Femur (tissue), 1 donor: ENCODE data around the gene MRAP.
"Not testable (repeated sequence)": the region's sequence is repeated elsewhere in the genome, so short reads cannot be mapped to it uniquely, and the experiment has no call there.

Experiments used
- DNase-seq: peaks from one replicate; pipeline ENCODE4 v3.0.0-alpha.2; 2017

Gene MRAP

DNA sequence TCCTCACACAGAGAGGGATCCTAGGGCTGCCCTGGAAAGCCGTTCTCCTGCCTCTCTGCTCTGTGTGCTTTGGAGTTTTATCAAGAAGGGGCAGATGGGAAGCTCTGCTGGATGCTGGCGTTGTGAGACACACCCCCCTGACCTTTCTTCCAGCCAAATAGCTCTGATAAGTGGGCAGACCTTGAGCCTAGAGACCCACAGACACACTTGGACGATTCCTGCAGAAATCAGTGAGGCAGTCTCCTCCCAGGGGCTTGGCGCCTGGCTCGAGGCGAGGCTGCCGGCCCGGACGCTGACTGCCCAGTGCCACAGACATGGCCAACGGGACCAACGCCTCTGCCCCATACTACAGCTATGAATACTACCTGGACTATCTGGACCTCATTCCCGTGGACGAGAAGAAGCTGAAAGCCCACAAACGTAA lies at the start of gene MRAP:
Gene MRAP (plus strand): TSS at position 198 of the 424 bp plus-strand sequence. CDS start 117 bp downstream, at position 315.
- no peak for DNase-seq

- no peak for DNase-seq
Observed at GRCh38 chr21:32249511-32250280, 49.0 kb upstream of the MRAP start.

GRCh38 chr21:32252136-32252535 lies 46.5 kb upstream of the MRAP start:
- DNase-seq, result no peak

DNA sequence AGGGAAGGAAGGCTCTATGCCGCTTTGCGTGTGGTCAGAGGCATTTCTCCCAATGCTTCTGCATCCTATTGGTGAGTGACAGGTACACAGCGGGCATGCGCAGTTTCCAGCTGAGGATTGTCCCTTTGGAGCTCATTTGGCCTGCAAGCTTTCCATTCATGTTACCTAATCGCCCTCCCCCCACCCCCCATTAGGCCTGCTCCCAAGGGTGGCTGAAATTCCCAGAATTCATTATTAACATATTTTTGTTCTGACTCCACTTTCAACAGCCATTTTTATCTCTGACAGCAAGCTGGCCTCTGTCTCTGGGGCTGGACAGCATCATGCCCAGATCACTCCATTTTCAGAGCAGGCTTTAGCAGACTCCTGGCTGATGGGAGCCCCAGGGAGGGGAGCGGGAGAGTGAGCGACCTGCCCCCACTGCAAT lies 45.4 kb upstream of the MRAP start:
- DNase-seq, result no peak

DNA sequence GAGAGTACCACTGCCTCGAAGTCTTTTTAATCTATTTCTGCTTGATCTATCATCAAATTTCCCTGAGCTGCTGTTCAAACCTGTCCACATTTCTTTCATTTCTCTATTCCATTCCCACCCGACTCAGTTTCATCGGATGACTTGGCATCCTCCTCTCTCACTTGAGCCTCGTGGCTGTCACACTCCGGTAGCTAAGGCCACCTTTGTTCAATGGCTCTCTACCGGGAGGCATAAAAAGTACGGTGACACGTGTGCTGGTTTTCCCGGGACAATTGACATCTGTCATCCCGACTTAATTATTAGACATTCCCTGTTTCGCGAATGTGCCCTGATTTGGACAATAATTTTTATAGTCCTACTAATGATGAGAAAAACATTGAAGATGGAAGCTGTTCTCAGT lies 42.4 kb upstream of the MRAP start:
- no peak for DNase-seq

DNA sequence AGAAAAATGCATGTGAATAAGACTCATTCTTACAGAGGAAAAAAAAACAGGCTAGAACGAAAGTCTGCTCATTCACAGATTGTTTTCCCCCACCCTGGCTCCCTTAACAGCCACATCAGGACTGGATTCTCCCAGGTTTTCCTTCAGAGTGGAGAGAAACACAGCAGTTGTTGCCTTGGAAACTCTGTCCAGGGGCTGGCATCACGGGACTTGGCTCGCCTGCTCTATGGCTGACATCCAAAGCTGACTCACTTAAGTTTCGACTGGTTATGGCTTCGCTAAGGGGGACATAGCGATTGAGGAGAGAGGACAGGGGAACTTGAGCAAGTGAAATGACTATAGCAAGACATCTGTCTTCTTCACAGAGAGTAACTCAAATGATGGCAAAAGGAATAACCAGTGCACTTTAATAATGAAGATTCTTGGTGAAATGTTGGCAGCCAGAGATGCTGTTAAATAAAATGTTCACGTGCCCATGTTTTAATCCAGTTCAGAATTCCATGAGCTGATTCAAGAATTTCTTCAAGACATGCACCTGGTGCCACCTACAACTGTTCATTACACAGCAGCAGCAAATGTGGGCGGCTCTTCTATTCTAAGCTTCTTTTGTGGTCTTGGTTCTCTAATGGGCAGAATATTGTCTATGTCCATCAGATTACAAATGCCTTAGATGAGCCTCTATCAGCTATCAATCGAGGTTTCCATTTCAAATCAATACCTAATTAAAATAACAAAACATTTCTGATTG lies 41.6 kb upstream of the MRAP start:
- peak; percentile 94 for DNase-seq

DNA sequence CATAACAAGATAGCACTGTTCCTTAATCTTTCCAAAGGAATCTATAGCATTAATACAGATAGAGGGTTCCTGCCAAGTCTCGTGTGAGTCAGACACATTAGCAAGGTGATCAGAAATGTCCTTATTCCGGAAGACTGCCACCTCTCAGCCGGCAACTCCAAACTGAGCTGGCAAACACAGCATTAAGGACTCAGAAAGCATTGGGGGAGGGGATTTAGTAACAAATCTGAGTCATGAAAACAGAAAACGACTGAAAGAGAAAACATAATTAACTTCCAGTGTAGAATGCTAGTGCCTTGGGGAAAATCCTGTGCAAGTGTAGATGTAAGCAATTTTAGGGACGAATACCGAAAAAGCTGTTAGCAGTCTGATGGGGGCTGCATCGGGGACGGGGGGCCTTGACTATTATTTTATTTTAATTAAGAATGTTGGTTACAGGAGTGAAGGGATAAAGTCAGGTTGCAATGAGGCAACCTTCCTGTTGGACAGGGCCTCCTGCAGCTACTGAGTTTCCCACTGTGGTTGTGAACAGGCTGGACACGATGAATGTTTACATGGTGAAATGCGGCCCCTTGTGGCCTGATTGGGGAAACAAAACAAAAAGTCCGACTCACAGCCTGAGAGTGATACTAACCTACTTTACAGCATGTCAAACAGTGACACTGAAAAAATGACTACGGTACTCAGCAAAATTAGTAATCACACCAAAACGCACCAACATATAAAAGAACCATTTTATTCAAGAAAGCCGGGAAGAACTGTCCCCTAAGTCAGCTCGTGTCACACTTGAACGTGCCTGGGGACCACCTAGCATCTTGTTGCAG lies 40.5 kb upstream of the MRAP start:
- DNase-seq, result peak; percentile 87

GRCh38 chr21:32258786-32259048 lies 39.9 kb upstream of the MRAP start:
- not testable (repeated sequence) for DNase-seq

- DNase-seq, result no peak
Observed at GRCh38 chr21:32260130-32260529, 38.5 kb upstream of the MRAP start.

GRCh38 chr21:32261929-32262328 lies 36.7 kb upstream of the MRAP start:
- DNase-seq, result no peak

DNA sequence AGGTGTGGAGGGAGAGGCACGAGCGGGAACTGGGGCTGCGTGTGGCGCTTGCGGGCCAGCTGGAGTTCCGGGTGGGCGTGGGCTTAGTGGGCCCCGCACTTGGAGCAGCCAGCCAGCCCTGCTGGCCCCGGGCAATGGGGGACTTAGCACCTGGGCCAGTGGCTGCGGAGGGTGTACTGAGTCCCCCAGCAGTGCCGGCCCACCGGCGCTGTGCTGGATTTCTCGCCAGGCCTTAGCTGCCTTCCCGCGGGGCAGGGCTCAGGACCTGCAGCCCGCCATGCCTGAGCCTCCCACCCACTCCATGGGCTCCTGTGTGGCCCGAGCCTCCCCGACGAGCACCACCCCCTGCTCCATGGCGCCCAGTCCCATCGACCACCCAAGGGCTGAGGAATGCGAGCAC lies 33.3 kb upstream of the MRAP start:
- not testable (repeated sequence) for DNase-seq

DNA sequence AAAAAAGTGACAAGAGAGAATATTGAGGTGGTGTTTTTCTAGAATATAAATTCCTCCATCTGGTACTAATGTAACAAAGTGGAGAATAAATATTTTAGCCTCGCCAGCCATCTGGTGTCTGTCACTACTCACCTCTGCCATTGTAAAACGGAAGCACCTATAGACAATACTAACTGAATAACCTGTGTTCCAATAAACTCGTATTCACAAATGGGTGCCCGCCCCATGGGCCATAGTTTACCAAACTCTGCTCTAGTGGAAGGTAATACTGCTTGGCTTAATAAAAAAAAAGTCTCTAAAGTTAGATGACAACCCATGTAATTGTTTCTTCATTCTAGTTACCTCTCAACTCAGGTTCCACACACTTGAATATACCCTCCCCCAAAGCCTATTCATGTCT lies 27.9 kb upstream of the MRAP start:
- DNase-seq, result no peak

GRCh38 chr21:32276671-32277070 lies 22.0 kb upstream of the MRAP start:
- no peak for DNase-seq

DNA sequence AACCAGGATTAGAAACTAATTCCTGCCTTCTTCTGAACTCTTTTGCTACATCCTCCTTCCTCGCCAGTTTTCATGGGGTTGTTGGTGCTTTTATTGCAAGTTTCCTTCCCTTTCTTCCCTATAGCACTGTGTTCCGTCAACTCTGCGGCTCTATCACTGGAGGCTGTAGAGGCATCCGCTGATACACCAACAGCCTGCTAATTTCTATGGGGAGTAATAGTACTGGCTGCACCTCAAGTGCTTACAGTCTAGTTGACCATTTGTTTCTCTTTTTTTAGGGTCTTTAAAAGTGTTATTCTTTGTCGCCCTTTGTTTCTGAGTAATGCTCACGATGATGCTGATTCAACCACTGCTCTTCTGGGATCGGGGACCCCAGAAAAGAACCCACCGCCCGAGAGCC lies 20.6 kb upstream of the MRAP start:
- no peak for DNase-seq

DNA sequence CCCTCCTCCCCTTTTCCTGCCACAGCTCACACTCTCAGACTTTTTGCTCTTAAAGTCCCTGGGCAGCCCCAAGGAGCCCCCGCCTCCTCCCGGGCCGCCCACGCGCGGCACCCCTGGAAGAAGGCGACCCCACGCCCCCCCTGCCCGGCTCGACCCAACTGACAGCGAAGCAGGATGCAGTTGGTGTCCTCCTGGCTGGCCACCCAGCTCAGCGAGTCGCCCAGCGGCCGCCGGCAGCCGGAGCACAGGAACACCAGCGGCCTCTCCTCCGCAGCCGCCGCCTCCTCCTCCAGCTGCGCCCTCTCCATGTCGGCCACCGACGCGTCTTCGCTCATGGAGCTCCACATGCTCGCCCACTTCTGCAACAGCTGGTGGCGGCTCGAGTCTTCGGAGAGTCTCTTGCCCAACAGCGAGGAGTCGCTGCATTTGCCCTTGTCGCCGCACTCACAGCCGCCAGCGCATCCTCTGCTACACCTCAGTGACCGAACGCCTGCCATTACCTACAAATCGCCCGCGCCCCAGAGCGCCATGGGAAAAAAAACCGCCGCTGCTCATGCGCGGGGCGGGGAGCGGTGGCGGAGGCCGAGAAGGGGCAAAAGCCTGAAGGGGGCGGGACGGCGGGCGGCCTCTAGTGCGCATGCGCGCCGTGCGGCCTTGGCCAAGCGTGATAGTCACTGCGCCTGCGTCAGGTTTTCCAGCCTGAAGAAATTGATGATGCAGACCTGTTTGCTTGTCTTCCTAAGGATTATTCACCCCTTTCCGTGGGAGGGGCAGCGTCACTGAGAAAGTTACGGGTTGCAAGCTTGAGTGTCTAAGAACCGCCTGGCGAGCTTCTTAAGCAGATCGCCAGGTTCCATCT lies 19.9 kb upstream of the MRAP start, which contains the start of gene MIS18A:
Gene MIS18A (minus strand): TSS at position 532 of the 859 bp plus-strand sequence. CDS start 35 bp downstream, at position 497.
- DNase-seq, result peak; percentile 98

DNA sequence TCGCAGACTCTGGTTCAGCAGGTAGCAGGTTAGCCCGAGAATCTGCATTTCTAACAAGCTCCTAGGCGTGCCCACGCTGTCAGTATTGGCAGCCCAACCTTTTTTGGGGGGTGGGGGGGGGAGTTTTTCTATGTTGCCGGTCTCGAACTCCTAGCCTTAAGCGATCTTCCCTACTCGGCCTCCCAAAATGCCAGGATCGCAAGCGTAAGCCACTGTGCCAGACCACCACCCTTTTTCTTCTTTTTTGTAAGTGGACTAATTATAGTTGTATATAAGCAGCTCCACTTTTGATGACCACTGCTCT lies 19.3 kb upstream of the MRAP start:
- DNase-seq, result no peak

DNA sequence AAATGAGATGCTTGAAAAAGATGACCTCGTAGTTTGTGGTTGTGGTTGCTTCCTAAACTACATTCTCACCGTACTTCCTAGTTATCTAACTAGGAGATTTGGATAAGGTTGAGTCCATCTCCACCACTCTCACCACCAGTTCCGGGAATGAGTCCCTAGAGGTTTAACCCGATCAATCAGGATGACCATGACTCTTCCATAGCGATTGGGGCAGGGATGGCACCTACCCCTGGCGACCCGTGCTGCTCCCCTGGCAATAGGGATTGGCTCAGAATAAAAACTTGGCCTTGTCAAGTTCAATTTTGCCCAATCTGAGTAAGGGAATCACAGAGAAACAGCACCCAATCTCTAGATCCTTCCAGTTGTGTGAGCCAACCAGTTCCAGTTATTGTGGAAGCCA lies 17.1 kb upstream of the MRAP start:
- no peak for DNase-seq

DNA sequence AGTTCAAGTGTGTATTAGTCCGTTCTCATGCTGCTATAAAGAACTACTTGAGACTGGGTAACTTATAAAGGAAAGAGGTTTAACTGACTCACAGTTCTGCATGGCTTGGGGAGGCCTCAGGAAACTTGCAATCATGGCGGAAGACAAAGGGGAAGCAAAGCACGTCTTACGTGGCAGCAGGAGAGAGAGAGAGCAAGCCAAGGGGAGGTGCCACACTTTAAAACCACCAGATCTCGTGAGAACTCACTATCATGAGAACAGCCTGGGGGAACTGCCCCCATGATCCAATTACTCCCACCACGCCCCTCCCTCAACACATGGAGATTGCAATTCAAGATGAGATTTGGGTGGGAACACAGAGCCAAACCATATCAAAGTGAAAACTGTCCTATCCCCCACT lies 15.7 kb upstream of the MRAP start:
- no peak for DNase-seq

- DNase-seq, result no peak
Observed at GRCh38 chr21:32285476-32285875, 13.2 kb upstream of the MRAP start.

DNA sequence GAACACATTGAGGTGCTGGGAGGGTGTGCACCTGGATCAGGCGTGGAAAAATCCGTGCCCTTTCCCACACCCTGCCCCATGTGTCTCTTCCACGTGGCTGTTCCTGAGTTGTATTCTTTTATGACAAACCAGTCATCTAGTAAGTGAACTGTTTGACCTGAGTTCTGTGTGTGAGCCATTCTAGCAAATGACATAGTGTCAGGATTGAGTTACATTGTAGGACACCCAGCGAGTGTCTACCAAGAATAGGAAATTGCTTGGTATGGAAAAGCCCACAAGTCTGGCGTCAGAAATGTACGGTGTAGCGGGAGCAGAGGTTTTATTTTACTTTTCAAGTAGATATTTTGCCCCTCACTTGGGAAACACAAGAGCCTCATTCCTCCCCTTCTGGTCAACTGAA lies 1.2 kb upstream of the MRAP start:
- no peak for DNase-seq

DNA sequence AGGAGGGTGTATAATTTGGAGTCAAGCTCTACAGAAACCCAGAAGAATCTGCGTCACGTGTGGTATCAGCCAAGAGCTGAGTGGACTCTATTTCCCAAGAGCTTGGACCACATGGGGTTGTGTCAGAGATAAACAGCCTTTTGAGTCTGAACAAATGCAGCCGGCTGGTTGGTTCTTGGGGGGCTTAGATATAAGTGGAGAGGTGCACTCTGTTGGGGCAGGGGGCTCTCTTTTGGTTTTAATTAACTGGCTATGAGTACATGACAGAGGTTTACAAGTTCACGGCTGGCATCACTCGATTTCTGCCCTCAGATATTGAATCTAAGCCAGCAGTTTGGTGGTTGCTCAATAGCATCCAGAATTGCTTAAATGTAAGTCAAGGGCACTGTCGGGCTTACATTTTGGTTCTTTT lies 501 bp upstream of the MRAP start:
- DNase-seq, result no peak

DNA sequence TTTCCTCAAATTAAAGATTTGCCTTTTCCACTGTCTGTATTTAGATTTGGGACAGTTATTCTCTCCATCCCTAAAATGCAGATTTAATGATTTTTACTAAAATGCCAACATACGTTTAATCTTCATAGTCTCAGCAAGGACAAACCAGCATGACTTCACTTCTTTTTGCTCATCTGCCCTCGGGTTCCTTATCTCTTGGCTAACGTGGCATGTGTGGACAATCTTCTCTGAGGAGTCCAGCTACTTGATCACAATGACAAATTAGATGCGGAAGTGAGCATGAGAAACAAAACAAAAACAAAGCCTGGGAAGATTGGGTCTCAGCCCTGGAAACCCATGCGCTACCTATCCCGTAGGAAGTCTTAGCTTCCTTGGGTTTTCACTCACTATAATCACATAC lies 1.0 kb downstream of the MRAP start:
- DNase-seq, result no peak
